Lower leg skin (tissue), 3 donors: ENCODE data around the gene CLEC6A.

ENCODE experiments used
- POLR2A ChIP-seq, 2 donors: fragments of 450-650 bp; IDR thresholded peaks; one replicate each; pipeline ENCODE4 v1.6.1; 2016 to 2017; ENCODE audit warnings: antibody characterized with exemption in 2 of 2, mild to moderate bottlenecking in 1 of 2, moderate library complexity in 1 of 2
- TF ChIP-seq, protein P1 (sequence below), 3 donors: fragments of 450-650 bp; IDR thresholded peaks; one replicate each; pipeline ENCODE4 v1.5.1; 2016; ENCODE audit warnings: antibody characterized with exemption in 3 of 3, mild to moderate bottlenecking in 3 of 3, moderate library complexity in 2 of 3

DNA sequence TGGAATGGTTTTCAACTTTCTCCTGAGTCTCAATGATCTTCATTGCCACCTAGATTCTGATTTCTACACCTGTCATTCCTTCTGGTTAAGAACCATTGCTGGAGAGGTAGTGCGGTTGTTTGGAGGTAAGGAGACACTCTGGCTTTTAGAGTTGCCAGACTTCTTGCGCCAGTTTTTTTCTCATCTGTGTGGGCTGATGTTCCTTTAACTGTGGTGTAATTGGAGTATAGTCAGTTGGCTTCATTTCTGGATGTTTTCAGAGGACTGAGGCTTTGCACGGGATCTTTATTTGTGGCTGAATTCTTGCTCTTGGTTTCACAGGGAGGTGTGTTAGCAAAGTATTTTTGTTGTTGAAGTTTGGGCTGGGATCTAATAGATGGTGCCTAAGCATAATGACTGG, 51.8 kb downstream of the CLEC6A start:
- TF ChIP-seq, protein P1, sequence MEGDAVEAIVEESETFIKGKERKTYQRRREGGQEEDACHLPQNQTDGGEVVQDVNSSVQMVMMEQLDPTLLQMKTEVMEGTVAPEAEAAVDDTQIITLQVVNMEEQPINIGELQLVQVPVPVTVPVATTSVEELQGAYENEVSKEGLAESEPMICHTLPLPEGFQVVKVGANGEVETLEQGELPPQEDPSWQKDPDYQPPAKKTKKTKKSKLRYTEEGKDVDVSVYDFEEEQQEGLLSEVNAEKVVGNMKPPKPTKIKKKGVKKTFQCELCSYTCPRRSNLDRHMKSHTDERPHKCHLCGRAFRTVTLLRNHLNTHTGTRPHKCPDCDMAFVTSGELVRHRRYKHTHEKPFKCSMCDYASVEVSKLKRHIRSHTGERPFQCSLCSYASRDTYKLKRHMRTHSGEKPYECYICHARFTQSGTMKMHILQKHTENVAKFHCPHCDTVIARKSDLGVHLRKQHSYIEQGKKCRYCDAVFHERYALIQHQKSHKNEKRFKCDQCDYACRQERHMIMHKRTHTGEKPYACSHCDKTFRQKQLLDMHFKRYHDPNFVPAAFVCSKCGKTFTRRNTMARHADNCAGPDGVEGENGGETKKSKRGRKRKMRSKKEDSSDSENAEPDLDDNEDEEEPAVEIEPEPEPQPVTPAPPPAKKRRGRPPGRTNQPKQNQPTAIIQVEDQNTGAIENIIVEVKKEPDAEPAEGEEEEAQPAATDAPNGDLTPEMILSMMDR (IDR thresholded peaks at IDR 0.05) = no peak
- no peak for TF ChIP-seq POLR2A (IDR thresholded peaks at IDR 0.05)
